GM18907 (cell line): ENCODE data around the gene SYTL2.
"Not testable (repeated sequence)": the region's sequence is repeated elsewhere in the genome, so short reads cannot be mapped to it uniquely, and the experiment has no call there.

Source experiments
- ATAC-seq: cut with Tn5 transposase; IDR thresholded peaks from one replicate; pipeline ENCODE4 v1.9.1; 2021; ENCODE audit warnings: mild to moderate bottlenecking, moderate library complexity; ENCODE audit not compliant: unreplicated experiment

Gene SYTL2

GRCh38 chr11:85795712-85796487 is 15.0 kb downstream of the SYTL2 start:
- ATAC-seq: no peak

DNA sequence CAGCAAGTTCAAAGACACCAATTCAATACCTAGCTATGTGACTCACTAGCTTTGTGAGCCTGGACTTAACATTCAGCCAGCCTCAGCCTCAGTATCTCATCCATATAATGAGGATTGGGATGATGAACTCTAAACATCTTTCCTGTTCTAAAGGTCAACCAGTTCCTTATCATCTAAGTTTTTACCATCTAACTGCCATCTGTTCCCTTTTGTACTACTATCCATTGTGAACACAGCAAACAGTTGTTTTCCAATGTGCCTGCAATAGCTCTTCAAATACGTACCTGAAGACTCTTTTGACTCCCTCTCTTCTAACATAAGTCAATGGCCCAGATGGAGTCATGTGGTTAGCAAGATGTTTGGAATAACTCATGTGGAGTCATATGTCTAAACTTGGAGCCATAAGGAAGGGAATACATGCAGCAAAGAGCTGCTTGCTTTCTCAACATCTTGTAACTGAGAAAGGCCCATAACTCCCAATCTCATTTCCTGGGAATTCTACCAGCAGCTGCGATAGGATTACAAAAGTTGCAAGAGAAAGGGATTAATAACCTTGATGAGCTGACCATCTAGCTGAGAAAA is 19.4 kb downstream of the SYTL2 start:
- no peak for ATAC-seq

DNA sequence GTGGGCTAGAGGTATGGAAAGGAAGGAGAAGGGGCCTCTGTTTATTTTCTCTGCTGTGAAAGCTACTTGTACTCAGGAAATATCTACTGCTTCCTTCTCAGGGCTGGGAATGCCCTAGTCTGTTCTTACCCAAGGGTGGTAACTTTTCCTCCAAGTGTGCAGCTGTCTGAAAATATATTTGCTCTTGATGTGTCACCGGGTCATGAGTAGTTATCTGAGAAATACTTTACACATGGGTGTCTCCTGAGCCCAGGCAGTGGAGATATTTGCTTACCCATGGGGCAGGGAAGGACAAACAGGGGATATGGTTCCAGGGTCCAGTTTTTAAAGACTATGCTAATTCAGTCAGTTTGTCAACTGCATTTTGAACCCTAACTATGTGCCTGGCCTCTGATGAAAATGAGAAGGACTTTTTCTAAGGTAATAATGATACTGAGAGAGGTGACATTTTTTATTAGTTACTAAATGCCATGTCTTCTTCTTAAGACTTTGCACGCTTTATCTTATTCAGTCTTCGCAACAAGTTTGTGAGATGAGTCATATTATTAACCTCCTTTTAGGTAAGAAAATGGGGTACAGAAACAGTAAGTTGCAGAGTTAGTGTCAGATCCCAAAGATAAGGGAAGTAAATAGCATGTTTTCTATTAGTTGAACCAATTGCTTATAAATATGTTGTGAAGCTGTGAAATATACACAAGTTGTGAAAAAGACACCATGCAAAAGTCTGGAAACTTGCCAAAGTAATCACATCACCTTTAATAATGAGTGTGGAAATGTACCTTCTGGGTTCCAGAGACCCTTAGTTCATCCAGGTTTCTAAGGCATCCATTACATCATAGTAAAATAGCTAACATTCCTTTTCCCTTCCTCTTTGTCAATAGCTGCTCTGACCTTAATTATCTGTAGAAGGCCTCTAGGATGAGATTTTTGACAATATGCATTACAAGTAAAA is 22.9 kb downstream of the SYTL2 start:
- ATAC-seq: no peak

DNA sequence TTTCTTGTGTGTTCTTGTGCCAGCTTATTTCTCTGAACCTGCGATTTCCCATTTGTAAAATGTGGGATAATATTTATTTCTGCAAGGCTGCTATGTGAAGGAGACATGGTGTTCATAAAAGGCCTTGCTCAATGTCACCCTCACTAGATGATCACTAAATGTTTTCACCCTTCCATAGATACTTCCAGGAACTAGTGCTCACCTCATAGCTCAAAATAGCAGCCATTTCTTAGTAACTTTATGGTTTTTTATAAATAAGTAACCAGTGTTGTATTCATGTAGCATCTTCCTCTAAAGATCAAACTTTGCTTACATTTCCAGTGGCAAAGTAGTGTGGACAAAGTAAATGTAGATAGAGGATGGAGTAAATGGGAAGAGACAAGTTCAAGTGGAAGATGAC is 23.8 kb downstream of the SYTL2 start:
- no peak for ATAC-seq

GRCh38 chr11:85784480-85785265 is 26.3 kb downstream of the SYTL2 start:
- no peak for ATAC-seq

GRCh38 chr11:85783758-85784157 is 27.2 kb downstream of the SYTL2 start:
- no peak for ATAC-seq

DNA sequence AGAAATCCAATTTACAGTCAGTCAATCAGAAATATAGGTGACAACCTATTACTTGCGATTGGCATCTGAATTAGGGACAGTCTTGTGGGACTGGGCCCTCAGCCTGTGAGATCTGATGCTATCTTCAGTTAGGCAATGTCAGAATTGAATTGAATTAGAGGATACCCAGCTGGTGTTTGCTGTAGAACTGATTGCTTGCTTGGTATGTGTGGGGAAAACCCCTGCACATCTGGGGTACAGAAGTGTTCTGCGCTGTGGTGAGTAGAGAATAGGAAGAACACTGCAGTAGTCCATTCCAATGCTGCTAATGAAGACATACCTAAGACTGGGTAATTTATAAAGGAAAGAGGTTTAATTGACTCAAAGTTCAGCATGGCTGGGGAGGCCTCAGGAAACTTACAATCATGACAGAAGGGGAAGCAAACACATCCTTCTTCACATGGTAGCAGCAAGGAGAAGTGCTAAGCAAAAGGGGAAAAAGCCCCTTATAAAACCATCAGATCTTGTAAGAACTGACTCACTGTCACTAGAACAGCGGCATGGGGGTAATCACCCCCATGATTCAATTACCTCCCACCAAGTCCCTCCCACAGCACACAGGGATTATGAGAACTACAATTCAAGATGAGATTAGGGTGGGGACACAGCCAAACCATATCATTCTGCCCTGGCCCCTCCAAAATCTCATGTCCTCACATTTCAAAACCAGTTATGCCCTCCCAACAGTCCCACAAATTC is 30.0 kb downstream of the SYTL2 start:
- not testable (repeated sequence) for ATAC-seq

- no peak for ATAC-seq
These were observed 30.8 kb downstream of the SYTL2 start for GRCh38 chr11:85779956-85780640.

GRCh38 chr11:85777603-85777972 is 33.4 kb downstream of the SYTL2 start:
- ATAC-seq: not testable (repeated sequence)

- ATAC-seq: no peak
These were observed 33.9 kb downstream of the SYTL2 start for GRCh38 chr11:85776951-85777602.

DNA sequence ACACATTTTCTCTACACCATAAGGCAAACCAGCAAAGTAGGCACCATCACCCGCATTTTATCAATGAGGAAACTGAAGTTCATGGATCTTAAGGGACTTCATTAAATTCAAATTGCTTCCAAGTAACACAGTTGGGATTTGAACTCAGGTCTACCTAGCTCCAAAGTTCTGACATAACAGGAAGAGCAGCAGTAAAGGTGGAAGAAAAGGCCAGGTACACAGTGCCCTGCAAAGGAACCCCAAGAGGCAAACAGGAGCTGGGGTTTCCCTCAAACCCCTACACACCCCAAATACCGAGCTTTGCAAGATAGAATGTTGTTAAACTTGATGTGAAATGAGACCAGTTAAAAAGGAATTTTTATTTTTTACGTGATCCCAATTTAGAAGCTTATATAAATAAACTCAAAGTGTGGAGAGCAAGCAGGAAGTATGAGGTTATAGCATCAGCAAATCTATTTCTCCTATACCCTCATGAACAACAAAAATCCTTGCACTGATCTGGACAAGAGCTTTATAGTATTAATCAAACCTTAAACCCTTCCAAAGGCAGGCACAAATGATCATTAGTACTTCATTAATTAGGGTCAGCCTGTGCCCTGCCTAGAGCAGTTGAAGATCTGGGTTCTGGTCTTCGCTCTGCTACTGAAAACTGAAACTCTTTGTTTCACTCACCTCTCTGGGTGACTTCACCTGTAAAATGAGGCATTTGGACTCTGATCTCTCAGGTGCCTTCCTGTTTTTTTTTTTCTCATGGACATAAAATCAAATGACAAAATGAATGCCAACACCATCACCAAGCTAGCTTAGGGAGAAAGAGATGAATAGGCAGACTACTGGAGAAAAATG is 36.5 kb downstream of the SYTL2 start:
- no peak for ATAC-seq

DNA sequence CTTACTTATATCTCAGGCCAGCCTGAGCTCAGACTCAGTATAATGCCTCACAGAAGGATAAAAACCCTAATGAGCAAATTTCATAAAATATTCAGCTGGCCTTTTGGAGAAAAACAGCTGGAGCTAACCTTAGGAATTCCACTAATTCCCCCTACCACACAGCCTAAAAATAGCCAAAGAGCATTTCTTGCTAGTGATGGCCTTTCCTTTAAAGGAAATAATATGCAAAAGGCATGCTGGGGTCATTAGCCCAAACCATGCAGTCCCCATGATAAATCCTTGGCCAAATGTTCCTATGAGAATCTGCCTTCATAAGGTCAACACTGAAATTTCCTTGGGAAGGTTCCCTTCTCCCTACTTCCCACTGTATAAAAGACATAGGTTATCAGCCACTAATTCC is 38.2 kb downstream of the SYTL2 start:
- no peak for ATAC-seq

- no peak for ATAC-seq
These were observed 39.4 kb downstream of the SYTL2 start for GRCh38 chr11:85771568-85771967.

DNA sequence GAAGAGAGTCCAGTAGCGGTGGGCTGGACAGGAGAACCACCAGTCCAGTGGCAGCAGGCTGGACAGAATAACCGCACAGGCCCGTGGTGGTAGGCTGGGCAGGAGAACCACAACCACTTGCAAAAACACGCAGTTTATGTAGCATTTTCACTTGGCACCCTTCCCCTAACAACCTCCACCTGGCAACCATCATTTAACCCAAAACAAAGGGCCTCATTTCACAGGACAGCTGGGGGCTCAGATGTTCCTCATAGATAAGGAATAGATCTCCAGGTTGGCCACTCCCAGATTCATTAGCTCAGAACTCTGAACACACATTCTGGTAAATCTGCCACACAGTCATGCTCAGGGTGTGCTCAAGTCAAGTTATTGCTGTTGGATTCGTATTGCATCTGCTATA is 41.2 kb downstream of the SYTL2 start:
- no peak for ATAC-seq

DNA sequence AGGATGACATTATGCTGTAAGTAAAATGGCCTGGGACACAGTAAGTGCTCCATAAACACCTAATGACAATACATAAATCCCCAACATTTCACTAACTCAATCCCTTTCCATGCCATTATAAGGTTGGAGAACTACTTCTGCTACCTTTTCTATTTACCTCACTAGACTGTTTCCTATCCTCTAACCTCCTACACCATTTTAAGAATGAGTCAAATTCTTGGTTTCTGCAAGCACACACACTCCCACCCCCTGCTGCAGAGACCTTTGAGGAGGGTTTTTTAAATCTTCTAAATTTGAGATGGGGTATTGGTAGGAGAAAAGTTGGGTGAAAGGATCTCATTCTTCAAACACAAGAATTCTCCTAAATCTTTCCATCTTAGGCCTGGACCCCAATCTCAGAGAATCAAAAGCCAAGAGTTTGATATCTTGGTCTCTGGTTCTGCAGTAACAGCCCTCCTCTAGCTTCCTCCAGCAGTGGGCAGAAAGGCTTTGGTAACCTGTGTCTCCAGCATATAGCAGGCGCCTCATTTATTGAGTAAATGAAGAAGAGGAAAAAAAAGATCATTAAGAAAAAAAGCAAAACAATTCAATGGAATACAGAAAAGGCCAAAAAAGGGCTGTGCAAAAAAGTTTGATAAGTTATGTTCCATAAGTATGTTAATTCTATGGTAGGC is 42.3 kb downstream of the SYTL2 start:
- no peak for ATAC-seq

DNA sequence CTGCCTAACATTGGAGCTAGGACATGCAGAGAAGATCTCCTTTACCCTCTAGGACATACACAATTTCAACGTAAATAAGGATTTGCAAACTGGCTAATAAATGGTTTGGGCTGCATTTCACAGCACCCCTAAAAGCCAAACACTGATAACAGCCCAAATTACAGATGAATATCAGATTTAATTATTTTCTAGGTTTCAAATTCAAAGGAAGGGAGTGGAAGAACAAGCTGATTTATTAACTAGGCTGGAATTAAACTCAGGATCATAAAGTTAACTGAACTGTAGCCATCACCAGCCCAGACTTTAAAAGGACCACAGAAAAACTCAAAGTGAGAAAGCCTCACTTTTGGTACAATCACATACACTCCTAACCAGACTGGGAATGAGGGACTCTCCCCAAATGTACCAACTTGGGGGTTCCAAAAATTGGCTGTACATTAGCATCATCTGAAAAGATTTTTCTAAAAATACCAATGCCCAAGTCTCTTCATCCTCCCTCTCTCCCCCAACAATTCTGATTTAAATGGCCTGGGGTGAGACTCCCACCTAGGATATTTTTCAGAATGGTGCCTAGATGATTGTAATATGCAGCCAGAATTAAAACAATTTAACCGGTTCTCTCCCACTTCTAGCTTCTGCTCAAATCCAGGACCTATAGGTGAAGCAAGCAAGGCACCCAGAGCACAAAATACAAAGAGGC is 43.5 kb downstream of the SYTL2 start:
- ATAC-seq: no peak

DNA sequence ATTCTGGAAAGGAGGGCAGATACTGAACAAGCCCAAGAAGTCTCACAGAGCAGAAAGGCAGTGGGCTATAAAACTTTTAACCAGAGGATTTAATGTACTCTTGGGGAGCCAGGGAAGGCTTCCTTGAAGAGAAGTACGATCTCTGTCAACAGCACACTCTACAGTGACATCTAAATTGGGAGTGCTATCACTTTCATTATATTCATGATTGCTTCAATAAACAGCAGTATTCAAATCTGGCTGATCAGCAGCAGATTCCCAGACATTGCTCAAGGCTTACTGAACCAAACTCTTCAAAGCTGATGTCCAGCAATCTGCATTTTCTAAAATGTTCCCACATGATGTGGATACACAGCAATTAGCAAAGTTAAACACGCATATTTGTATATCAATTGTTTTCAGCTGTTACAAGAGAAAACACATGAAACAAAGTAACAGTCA is 44.2 kb downstream of the SYTL2 start:
- no peak for ATAC-seq
